ENCODE data around the gene RBBP5.
A peak's percentile ranks its signal among the peaks of the same experiment; 100 is the strongest.
"Not testable (repeated sequence)": the region's sequence is repeated elsewhere in the genome, so short reads cannot be mapped to it uniquely, and the experiment has no call there.

The RBBP5 gene, protein sequence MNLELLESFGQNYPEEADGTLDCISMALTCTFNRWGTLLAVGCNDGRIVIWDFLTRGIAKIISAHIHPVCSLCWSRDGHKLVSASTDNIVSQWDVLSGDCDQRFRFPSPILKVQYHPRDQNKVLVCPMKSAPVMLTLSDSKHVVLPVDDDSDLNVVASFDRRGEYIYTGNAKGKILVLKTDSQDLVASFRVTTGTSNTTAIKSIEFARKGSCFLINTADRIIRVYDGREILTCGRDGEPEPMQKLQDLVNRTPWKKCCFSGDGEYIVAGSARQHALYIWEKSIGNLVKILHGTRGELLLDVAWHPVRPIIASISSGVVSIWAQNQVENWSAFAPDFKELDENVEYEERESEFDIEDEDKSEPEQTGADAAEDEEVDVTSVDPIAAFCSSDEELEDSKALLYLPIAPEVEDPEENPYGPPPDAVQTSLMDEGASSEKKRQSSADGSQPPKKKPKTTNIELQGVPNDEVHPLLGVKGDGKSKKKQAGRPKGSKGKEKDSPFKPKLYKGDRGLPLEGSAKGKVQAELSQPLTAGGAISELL

DNA sequence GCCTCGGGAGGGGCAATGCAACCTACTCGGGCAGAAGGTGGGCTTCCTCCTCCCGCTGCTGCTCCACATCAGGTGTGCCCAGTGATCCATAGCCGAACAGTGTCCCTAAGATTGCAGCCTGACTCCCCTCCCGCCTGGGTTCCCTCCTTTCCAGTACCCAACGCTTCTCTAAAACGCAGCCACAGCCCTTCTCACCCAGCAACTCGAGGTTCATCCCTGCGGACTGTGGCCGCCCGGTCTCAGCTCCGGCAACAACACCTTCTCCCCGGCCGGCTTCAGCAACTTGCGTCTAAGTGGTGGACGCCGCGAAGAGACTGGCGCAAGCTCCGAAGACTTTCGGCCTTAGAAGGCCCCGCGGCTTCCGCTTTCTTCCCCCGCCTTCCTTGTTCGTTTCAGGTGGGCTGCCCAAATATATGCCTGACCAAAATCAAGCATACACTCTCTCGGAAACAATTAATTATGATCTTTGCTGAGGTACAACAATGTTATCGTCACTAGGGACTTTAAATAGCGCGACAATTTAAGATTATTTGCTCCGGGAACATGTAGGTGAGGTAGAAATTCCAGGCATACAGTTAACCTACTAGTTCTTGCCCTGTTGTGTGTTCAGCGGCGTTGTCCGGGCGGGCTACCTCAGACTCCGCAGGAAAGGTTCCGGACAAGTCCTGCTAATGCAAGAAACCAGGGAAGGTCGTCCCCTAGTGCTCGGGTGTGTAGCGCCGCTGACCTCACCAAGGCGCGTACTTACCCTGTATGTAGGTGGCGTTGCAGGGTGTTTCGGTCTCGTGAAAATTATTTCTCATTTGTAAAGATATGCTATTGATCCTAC, at the start of gene RBBP5:
RBBP5 (minus strand) TSS at position 319 of the 829 bp plus-strand sequence; CDS start at position 214, 105 bp downstream.
- Histone ChIP-seq H3K4me3 (ENCODE audit: low read depth in 1 of 5, low read length in 5 of 5) (peak within 1 kb of the TSS; percentile 86 to 100 (median 99)), H3K27me3 (ENCODE audit: control insufficient read depth in 5 of 5, insufficient read depth in 4 of 5, low read length in 5 of 5) (no peaks in the 10 kb centered on the region), H3K36me3 (ENCODE audit: control insufficient read depth in 5 of 5, insufficient read depth in 5 of 5, low read length in 5 of 5) (peaks cover 0 to 12% (median 0%) of the 10 kb centered on the region in 5 donors), H3K4me1 (ENCODE audit: control insufficient read depth in 5 of 5, insufficient read depth in 5 of 5, low read length in 5 of 5) (peaks cover 10 to 33% (median 29%) of the 10 kb centered on the region in 5 donors), H3K27ac (ENCODE audit: low read depth, low read length) (peak within 1 kb of the TSS; percentile 98), H3K9me3 (ENCODE audit: control insufficient read depth in 5 of 5, low read length in 5 of 5) (no peaks in the 10 kb centered on the region), H3K9ac (ENCODE audit: low read length in 5 of 5) (peak within 1 kb of the TSS; percentile 96 to 100 (median 99))

DNA sequence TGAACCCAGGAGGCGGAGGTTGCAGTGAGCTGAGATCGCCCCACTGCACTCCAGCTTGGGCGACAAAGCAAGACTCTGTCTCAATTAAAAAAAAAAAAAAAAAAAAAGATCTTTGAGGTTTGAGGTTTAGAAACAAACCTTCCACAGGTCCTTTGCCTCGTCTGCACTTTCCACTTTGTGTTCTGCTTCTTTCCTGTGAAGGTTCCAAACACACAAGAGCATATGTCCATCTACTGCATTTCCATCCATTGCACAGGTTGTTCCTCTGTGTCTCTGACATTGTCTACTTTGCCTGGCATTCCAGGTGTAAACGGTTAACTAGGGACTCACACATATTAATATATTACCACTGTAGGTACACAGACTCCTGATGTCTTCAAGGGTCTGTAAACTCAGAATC, 49.6 kb upstream of the RBBP5 start:
- no peak overlapping the region for H3K4me3 ChIP-seq (ENCODE audit: low read depth in 1 of 5, low read length in 5 of 5)
- H3K27ac ChIP-seq (ENCODE audit: low read depth, low read length) = no peak overlapping the region
- no peak overlapping the region for H3K9ac ChIP-seq (ENCODE audit: low read length in 5 of 5)
- peaks cover 0 to 11% (median 11%) of the 10 kb centered on the region in 5 donors for H3K4me1 ChIP-seq (ENCODE audit: control insufficient read depth in 5 of 5, insufficient read depth in 5 of 5, low read length in 5 of 5)
- no peaks in the 10 kb centered on the region for H3K9me3 ChIP-seq (ENCODE audit: control insufficient read depth in 5 of 5, low read length in 5 of 5)
- peaks cover 5 to 38% (median 25%) of the 10 kb centered on the region in 5 donors for H3K36me3 ChIP-seq (ENCODE audit: control insufficient read depth in 5 of 5, insufficient read depth in 5 of 5, low read length in 5 of 5)
- H3K27me3 ChIP-seq (ENCODE audit: control insufficient read depth in 5 of 5, insufficient read depth in 4 of 5, low read length in 5 of 5) = no peaks in the 10 kb centered on the region

DNA sequence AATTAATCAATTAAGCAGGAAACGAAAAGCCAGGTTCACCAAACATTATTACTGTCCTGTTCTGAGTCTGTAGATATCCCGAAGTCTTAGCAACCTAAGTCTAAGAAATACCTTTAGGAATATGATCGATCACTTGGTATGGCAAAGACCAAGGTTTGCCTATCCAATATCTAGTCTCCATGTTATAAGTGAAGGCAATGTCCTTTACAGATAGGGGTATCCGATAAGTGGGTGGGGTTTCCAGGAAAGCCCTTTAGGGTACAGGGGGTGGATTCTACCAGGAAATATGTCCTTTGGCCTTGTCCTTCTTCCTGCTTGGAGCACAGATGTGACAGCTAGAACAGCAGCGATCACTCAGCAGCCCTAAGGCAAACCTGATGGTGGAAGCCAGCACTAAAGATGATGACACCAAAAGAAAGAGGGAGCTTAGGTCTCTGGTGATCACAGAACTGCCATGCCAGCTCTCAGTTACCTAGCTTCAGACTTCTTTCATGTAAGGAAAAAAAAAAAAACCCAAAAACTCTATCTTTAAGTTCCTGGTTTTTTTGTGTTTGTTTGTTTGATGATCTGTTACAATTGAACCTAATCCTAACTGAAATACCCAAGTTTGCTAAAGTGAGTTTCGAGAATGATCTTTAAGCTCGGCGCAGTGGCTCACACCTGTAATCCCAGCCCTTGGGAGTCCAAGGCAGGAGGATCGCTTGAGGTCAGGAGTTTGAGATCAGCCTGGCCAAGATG, 48.9 kb upstream of the RBBP5 start:
- H3K4me1 ChIP-seq (ENCODE audit: control insufficient read depth in 5 of 5, insufficient read depth in 5 of 5, low read length in 5 of 5) = peaks cover 0 to 9% (median 7%) of the 10 kb centered on the region in 5 donors
- peaks cover 5 to 39% (median 27%) of the 10 kb centered on the region in 5 donors for H3K36me3 ChIP-seq (ENCODE audit: control insufficient read depth in 5 of 5, insufficient read depth in 5 of 5, low read length in 5 of 5)
- H3K27me3 ChIP-seq (ENCODE audit: control insufficient read depth in 5 of 5, insufficient read depth in 4 of 5, low read length in 5 of 5) = no peaks in the 10 kb centered on the region
- no peak overlapping the region for H3K27ac ChIP-seq (ENCODE audit: low read depth, low read length)
- H3K9ac ChIP-seq (ENCODE audit: low read length in 5 of 5) = no peak overlapping the region
- H3K9me3 ChIP-seq (ENCODE audit: control insufficient read depth in 5 of 5, low read length in 5 of 5) = no peaks in the 10 kb centered on the region
- H3K4me3 ChIP-seq (ENCODE audit: low read depth in 1 of 5, low read length in 5 of 5) = no peak overlapping the region

DNA sequence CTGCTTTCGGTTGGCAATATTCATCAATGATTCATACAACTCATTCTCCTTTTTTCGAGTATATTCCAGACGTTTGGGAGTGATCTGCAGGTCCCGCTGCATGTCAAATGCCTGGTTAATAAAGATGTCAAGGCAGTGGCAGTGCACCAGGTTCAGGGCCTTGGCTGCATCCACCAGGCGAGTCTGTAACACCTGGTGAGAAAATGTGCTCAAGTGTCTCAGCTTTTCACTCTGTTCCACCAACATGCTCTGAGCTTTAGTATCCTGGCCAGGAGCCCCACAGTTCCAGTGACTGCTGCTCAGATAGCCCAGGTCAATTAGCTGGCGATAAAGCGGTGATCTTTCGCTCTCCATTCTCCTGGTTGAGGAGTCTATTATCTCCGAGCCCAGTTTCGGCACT, 47.5 kb upstream of the RBBP5 start:
- Histone ChIP-seq H3K4me3 (ENCODE audit: low read depth in 1 of 5, low read length in 5 of 5) (no peak overlapping the region), H3K9ac (ENCODE audit: low read length in 5 of 5) (no peak overlapping the region), H3K27ac (ENCODE audit: low read depth, low read length) (no peak overlapping the region), H3K27me3 (ENCODE audit: control insufficient read depth in 5 of 5, insufficient read depth in 4 of 5, low read length in 5 of 5) (no peaks in the 10 kb centered on the region), H3K4me1 (ENCODE audit: control insufficient read depth in 5 of 5, insufficient read depth in 5 of 5, low read length in 5 of 5) (peaks cover 0 to 3% (median 0%) of the 10 kb centered on the region in 5 donors), H3K9me3 (ENCODE audit: control insufficient read depth in 5 of 5, low read length in 5 of 5) (no peaks in the 10 kb centered on the region), H3K36me3 (ENCODE audit: control insufficient read depth in 5 of 5, insufficient read depth in 5 of 5, low read length in 5 of 5) (peaks cover 5 to 39% (median 29%) of the 10 kb centered on the region in 5 donors)

DNA sequence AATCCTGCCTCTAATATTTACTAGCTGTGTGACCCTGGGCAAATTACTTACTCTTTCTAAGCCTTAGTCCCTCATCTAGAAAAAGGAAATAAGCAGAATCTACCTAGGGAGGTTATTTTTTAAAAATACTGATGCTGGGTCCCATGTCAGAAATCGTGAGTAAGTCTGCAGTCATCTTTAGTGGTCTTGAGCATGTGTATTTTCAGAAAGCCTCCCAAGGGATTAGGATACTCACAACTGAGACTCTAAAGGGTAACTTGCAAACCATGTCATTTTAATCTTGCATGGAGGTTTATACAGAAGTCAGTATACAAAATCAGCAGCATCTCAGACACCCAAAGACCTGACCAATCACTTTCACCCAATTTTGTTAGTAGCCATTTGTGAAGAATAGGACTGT, 46.5 kb upstream of the RBBP5 start:
- Histone ChIP-seq H3K27me3 (ENCODE audit: control insufficient read depth in 5 of 5, insufficient read depth in 4 of 5, low read length in 5 of 5) (no peaks in the 10 kb centered on the region), H3K36me3 (ENCODE audit: control insufficient read depth in 5 of 5, insufficient read depth in 5 of 5, low read length in 5 of 5) (peaks cover 9 to 48% (median 38%) of the 10 kb centered on the region in 5 donors), H3K4me3 (ENCODE audit: low read depth in 1 of 5, low read length in 5 of 5) (no peak overlapping the region), H3K27ac (ENCODE audit: low read depth, low read length) (no peak overlapping the region), H3K4me1 (ENCODE audit: control insufficient read depth in 5 of 5, insufficient read depth in 5 of 5, low read length in 5 of 5) (peaks cover 0 to 3% (median 0%) of the 10 kb centered on the region in 5 donors), H3K9ac (ENCODE audit: low read length in 5 of 5) (no peak overlapping the region), H3K9me3 (ENCODE audit: control insufficient read depth in 5 of 5, low read length in 5 of 5) (no peaks in the 10 kb centered on the region)

DNA sequence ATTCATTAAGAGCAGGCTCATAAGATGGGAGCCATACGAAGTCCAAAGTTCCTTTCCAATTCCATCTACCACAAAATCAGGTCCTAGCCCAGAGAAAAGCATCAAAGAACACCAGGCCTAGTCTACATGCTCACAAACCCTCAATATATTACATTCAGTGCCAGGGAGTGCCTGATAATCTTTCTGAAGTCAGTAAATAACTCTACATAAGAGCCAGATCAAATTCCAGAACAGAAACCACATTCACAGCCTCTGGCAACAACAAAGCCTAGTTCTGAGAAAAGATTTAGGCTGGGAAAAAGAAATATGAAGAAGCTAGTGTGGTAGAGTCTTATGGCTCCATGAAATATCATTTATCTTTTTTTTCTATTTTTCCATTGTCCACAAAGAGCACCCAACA, 40.5 kb upstream of the RBBP5 start:
- no peaks in the 10 kb centered on the region for H3K4me1 ChIP-seq (ENCODE audit: control insufficient read depth in 5 of 5, insufficient read depth in 5 of 5, low read length in 5 of 5)
- H3K9me3 ChIP-seq (ENCODE audit: control insufficient read depth in 5 of 5, low read length in 5 of 5) = no peaks in the 10 kb centered on the region
- H3K27ac ChIP-seq (ENCODE audit: low read depth, low read length) = no peak overlapping the region
- no peak overlapping the region for H3K4me3 ChIP-seq (ENCODE audit: low read depth in 1 of 5, low read length in 5 of 5)
- no peaks in the 10 kb centered on the region for H3K27me3 ChIP-seq (ENCODE audit: control insufficient read depth in 5 of 5, insufficient read depth in 4 of 5, low read length in 5 of 5)
- peaks cover 30 to 76% (median 64%) of the 10 kb centered on the region in 5 donors for H3K36me3 ChIP-seq (ENCODE audit: control insufficient read depth in 5 of 5, insufficient read depth in 5 of 5, low read length in 5 of 5)
- no peak overlapping the region for H3K9ac ChIP-seq (ENCODE audit: low read length in 5 of 5)

DNA sequence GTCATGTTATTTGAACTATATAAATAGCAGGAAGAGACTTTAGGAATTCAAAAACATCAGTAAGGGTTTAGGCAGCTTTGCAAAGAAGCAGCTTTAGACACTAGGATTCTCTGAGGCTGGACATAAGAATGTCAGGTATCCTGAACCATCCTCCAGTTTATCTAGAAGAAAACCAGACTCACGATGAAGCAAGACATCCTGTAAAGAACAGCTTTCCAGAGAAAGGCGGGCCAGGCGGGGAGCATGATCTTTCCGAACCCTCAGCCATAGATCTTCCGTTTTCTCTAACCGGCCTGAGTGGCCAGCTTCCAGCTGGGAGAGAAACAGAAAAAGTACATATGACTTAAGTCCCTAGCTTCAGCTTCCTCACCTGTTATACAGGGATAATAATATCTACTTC, 39.3 kb upstream of the RBBP5 start:
- H3K4me1 ChIP-seq (ENCODE audit: control insufficient read depth in 5 of 5, insufficient read depth in 5 of 5, low read length in 5 of 5) = no peaks in the 10 kb centered on the region
- H3K4me3 ChIP-seq (ENCODE audit: low read depth in 1 of 5, low read length in 5 of 5) = no peak overlapping the region
- H3K9ac ChIP-seq (ENCODE audit: low read length in 5 of 5) = no peak overlapping the region
- peaks cover 28 to 79% (median 70%) of the 10 kb centered on the region in 5 donors for H3K36me3 ChIP-seq (ENCODE audit: control insufficient read depth in 5 of 5, insufficient read depth in 5 of 5, low read length in 5 of 5)
- H3K9me3 ChIP-seq (ENCODE audit: control insufficient read depth in 5 of 5, low read length in 5 of 5) = peaks cover 0 to 4% (median 0%) of the 10 kb centered on the region in 5 donors
- H3K27me3 ChIP-seq (ENCODE audit: control insufficient read depth in 5 of 5, insufficient read depth in 4 of 5, low read length in 5 of 5) = no peaks in the 10 kb centered on the region
- no peak overlapping the region for H3K27ac ChIP-seq (ENCODE audit: low read depth, low read length)

DNA sequence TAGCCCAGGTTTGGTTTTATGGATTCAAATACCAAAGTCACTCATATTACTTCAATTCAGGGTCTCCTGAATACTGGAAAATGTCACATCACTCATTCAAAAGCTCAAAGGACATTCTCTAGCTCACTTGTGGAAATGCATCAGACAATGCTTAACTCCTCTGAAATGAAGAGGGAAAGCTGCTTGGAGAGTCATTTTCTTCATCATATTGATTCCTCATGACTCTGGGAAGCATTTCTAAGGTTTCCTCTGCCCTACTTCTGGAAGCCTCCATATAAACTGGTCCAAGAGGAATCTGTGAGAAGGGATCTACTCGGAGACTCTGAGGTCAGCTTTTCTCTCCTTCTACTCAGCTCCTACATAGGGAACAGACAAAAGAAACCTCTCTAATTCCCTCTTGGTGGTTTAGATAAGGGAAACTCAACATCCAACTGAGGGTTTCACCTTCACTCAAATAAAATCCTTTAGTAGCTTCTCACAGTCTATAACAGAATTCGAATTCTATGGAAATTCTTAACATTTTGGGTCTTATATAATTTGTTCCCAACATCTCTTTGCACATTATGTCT, 36.4 kb upstream of the RBBP5 start:
- H3K27me3 ChIP-seq (ENCODE audit: control insufficient read depth in 5 of 5, insufficient read depth in 4 of 5, low read length in 5 of 5) = no peaks in the 10 kb centered on the region
- no peak overlapping the region for H3K4me3 ChIP-seq (ENCODE audit: low read depth in 1 of 5, low read length in 5 of 5)
- H3K9me3 ChIP-seq (ENCODE audit: control insufficient read depth in 5 of 5, low read length in 5 of 5) = peaks cover 0 to 8% (median 0%) of the 10 kb centered on the region in 5 donors
- H3K4me1 ChIP-seq (ENCODE audit: control insufficient read depth in 5 of 5, insufficient read depth in 5 of 5, low read length in 5 of 5) = no peaks in the 10 kb centered on the region
- H3K27ac ChIP-seq (ENCODE audit: low read depth, low read length) = no peak overlapping the region
- H3K9ac ChIP-seq (ENCODE audit: low read length in 5 of 5) = no peak overlapping the region
- H3K36me3 ChIP-seq (ENCODE audit: control insufficient read depth in 5 of 5, insufficient read depth in 5 of 5, low read length in 5 of 5) = peaks cover 30 to 86% (median 74%) of the 10 kb centered on the region in 5 donors

DNA sequence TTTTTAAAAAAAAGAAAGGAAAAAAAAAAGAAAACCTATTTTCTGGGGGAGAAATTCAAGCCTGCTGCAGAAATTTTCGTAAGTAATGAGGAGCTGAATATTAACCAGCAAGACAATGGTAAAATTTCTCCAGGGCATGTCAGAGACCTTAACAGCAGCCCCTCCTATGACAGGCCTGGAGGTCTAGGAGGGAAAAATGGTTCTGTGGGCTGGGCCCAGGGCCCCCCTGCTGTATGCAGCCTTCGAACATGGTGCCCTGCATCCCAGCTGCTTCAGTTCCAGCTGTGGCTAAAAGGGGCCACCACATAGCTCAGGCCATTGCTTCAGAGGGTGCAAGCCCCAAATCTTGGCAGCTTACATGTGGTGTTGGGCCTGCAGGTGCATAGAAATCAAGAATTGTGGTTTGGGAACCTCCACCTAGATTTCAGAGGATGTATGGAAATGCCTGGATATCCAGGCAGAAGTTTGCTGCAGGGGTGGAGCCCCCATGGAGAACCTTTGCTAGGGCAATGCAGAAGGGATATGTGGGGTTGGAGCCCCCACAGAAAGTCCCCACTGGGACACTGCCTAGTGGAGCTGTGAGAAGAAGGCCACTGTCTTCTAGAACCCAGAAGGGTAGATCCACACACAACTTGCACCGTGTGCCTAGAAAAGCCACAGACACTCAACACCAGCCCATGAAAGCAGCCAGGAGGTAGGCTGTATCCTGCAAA, 34.0 kb upstream of the RBBP5 start:
- not testable (repeated sequence) for H3K27me3 ChIP-seq (ENCODE audit: control insufficient read depth in 5 of 5, insufficient read depth in 4 of 5, low read length in 5 of 5); H3K9me3 ChIP-seq (ENCODE audit: control insufficient read depth in 5 of 5, low read length in 5 of 5); H3K27ac ChIP-seq (ENCODE audit: low read depth, low read length); H3K9ac ChIP-seq (ENCODE audit: low read length in 5 of 5); H3K4me3 ChIP-seq (ENCODE audit: low read depth in 1 of 5, low read length in 5 of 5); H3K4me1 ChIP-seq (ENCODE audit: control insufficient read depth in 5 of 5, insufficient read depth in 5 of 5, low read length in 5 of 5)
- H3K36me3 ChIP-seq (ENCODE audit: control insufficient read depth in 5 of 5, insufficient read depth in 5 of 5, low read length in 5 of 5) = peaks cover 26 to 71% (median 63%) of the 10 kb centered on the region in 5 donors
